LHCN-M2 (cell line): Measurements from ENCODE around the gene MMP11. TPM values are rescaled to one million over a fixed set of nuclear protein-coding genes. Genes with fewer than 3 reads are reported as not detected.
A peak's percentile ranks its signal among the peaks of the same experiment; 100 is the strongest.

Source experiments
- DNase-seq: peaks from one replicate; pipeline ENCODE4 v3.0.0-alpha.2; 2012; ENCODE audit warnings: low read depth
- total RNA-seq: library from RNA; depleted of rRNA; stranded (reverse); fragments of >200 nt; gene quantifications from 2 replicates; pipeline ENCODE4 v1.2.3, GENCODE V29; 2014

The MMP11 gene
- total RNA-seq, 1 experiment from 2014 or later, result 7.1 TPM

DNA sequence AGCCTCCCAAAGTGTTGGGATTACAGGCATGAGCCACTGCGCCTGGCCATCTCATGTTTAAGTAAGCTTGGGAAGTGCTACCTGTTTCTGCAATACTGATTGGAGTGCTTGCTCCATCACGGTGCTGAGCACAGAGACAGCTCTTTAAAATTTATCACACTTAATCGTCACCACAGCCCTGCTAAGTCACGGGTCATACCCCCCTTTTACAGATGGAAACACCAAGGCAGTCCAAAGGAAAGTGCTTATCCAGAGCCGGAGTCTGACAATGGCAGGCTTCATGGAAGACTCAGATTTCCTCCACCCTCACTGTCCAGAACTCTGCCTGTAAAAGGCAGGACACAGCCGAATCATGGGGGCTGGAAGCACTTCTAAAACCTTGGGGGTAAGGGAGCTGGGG lies 12.6 kb upstream of the MMP11 start:
- DNase-seq, result no peak

DNA sequence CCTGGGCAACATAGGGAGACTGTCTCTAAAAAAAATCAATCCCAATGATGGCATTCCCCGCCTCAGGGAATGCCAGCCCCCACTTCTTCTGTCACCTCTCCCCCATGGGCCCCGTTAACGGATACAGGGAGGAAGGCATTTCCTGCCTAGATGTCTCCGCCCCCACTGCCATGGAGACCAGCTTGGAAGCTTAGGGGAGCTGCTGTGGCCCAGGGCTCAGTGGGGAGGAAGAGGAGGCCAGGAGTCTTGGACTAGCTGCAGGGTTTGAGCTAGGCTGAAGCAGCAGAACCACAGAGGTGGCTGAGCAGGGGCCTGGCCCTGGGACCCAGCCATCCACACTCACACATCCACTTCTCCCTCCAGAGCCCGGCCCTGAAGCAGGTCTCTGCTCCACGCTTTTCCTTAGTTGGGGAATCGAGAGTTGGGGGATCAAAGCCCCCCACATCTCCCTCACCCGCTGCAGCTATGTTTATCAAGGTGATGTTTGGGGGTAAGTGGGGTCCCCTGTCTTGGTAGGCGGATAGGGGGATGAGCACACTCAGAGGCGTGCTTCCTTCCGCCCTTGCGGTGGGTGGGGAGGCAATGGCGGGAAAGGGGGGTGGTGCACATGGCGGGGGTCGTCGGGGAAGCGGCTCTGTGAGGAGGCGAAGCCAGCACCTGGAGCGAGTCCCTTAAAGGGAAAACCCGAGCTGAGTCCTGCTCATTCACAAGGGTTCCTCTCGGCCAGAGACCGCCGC lies 9.6 kb upstream of the MMP11 start, which contains the start of gene C22orf15:
Gene C22orf15, plus strand, starts transcription at position 149 of the 737 bp plus-strand sequence. Its CDS starts 317 bp downstream, at position 466.
- no peak for DNase-seq

DNA sequence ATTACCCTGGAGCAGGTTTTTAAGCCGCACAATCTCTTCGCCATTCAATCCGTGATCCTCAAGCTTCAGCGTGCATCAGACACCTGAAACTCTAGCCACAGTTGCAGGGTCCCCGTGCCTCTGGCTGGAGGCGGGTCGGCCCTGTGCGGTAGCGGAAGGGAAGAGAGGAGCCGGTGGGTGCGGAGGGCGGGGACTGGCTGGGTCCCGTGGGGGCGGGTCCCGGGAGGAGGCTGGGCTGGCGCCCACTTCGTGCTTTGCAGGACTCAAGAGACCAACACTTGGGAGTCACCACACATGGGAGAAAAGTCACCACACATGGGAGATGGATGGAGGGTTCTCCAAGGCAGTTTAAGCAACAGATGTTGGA lies 9.1 kb upstream of the MMP11 start:
- DNase-seq, result no peak

DNA sequence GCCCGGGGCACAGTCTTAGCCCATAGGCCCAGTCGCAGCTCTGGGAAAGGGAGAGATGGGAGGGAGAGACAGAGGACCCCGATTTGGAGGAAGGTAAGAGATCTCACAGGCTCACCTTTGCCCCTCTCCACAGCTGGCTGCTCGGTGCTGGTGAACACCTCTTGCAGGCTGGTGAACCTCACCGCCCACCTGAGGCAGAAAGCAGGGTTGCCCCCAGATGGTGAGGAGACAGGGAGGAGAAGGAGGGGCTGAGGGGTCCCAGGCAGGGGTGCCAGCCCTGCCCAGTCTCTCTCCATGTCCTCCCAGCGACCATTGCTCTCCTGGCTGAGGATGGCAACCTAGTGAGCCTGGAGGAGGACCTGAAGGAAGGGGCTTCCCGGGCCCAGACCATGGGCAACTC lies 8.7 kb upstream of the MMP11 start:
- DNase-seq, result no peak

DNA sequence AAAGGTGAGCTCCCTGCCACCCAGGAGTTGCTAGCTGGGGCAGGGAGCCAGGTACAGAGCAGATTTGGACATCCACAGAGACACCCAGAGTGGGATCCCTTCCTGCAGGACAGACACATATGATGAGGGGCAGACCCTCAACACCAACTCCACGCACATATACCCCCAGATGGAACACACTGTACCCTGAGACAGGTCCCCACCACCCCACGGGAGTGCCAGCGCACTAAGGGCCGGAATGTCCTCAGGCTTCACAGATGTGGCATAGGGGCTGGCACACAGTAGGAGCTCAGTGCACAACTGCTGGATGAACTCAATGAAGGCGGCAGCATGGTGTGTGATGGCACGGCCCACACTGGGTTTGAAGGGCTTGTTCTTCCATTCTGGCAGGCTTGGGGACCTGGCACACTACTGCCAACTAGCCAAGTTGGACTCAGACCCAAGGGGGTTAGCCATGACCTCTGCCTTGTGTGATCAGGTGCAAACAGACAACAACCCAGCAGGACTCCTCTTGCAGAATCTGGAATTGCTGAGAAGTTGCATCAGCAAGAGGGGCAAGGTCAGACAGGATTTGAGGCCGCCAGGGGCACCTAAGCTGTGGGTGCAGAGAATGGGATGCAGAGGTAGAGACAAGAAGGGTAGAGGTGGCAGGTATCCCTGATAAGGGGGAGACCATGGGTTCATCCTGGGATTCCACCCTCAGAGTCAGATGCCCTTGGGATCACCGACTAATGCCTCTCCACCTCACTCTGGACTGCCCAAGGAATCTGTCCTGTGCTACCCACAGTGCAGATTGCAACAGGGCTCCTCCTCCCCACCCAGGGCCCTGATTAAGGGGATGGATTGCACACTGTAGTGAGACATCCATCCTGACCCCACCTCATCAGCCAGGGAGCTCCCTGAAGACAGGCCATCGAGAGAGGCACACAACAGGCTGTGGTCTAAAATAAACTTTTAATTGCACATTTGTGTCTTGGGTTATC lies 7.5 kb upstream of the MMP11 start:
- no peak for DNase-seq

DNA sequence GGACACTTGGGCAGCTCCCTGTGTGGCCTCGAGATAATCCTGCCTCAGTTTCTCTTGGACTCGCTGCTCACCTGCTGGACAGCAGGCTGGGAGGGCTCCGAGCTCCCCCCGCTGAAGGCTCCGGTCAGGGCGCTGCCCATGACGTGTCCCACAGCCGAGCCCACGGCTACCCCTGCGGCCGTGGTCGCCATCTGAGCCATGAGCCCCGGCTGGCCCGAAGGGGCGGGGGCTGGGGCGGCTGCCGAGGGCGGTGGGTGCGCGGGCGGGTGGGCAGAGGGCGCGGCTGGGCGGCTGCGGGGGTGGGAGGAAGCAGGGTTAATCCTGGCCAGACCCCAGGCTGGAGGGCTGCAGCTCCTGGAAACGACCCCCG lies 5.4 kb upstream of the MMP11 start:
- no peak for DNase-seq

DNA sequence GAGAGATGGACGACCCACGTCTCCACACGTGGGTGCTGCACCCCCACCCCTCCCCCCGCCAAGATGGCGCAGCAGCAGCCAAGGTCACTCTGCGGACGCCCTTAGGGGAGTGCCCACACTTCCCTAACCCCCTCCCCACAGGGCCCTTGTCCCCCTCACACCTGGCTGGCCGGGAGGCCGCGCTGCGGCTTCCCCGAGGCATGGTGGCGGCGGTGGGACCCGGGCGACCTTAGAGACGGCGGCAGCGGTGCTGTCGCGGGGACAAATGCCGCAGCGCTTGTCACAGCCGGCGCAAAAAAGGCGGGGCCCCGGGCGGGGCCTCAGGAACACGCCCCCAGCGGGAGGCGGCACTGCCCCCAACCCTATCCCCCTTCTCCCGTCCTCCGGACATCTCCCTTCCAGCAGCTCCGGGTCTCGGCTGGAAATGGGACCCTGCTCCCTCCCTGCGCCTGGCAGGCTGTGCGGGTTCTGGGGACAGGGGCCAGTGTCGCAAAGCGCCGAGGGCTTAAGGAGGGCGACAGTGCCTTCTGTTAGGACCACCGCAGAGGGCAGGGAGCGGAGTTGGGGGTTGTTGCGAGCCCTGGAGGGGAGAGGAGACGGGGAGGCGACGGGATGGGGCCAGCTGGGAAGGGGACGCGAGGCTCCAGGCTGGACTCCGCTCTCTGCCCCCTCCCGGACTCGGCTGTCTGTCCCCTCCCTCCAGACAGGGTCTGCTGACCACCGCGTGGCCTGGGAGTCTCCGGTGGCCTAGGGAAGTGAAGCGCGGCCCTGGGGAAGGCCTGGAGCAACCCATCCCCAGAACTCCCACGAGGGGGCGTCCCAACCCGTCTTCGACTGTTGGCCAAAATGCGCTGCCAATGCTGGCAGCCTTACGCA lies 4.7 kb upstream of the MMP11 start, which contains the start of gene CHCHD10:
Gene CHCHD10, minus strand, starts transcription at position 300 of the 876 bp plus-strand sequence. Its CDS starts 98 bp downstream, at position 202.
- DNase-seq, result peak; percentile 55

DNA sequence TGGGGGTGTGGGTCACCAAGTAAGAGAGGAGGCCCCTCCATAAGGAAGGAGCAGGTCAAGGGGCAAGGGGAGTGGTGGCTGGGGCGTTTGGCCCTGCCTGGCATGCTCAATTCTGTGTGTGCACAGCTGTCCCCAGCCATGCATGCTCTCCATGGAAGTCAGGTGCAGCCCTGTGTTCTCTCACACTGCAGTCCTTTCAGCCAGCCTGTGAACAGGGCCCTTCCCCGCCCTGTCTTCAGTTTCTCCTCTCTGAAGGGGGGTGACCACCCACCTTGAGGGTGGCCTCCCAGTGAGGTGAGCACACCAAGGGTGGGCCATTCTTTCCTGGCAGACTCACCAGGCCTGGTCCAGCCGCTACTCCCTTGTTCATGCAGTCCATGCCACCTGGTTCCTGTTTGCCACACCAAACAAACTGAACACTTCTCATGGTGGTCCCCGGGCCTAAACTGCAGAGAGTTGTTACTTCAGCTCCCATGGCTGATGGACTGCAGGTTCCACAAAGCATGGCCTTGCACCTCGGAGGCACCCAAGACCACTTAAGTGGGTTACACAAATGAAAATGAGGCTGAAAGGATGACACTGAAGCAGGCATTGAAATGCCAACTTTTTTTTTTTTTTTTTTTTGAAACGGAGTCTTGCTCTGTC lies 3.2 kb upstream of the MMP11 start:
- no peak for DNase-seq

DNA sequence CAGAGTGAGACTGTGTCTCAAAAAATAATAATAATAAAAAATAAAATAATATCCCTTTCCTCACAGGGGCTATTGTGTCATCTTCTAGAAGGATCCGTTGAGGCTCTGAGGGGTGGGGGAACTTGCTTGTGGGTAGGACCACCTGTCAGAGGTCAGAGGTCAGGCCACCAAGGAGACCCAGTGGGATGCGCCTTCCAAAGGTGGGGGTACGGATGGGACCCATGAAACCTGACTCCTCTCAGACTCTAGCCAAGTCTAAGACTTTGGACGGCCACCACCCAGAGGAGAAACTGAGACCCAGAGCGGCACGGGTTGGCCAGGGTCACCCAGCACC lies 367 bp upstream of the MMP11 start:
- no peak for DNase-seq

DNA sequence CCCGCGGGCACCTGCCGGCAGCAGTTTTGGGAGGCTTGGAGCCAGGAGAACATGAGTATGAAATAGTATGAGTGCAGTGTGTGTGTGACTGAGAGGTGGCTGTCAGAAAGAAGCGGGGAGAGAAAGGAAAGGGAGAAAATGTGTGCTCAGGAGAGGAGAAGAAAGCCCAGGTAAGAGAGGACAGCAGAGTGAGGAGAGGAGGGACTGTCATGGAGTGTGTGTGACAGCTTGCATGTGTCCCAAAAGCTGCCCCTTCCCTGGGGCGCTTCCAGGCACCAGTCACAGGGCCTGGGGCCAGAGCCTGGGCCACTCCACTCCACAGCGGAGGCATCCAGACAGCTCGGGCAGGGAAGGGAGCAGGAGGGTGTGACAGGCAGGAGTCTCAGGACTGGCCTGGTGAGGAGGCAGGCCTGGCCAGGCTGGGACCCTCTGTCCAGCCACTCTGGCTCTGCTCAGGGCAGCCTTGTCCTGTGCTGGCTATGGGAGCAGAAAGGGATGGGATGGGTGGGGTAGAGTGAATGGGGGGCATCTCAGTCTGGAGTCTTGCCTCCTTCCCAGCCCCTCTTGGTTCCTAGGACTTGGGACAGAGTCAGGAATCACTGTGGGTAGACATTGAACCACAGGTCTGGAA lies 949 bp downstream of the MMP11 start:
- no peak for DNase-seq

DNA sequence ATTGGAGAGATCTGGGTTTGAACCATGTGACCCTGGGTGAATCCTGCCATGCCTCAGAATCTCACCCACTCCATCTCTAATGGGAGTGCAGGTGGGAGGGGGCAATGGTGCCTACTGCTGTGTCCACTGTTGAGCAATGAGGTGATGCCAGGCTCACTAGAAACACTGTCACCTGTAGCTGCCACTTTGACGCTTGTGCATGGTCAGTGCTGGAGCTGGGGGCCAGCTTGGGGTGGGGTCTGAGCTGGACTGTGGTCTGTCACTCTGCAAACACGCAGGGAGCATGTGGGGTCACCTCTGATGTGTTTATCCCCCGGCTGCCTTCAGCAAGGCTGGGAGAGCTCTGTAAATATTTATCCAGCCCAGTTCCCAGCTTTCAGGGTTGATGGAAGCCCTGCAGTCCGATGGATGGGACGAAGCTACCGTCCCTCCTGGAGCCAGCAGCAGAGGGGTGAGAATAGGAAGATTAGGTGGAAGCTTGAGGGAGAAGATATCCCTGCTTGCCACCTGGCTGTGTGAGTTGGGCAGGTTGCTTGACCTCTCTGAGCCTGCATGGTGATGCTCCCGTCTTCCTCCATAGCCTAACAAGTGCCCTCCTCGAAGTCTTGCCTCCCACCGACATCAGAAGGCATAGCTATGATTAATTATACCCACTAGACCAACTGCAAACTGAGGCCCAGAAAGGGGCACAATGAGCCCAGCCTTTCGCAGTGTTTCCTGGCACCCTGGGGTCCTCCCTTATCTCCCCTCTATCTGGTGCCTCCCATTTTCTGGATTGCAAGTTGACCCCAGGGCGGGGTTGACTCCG lies 1.7 kb downstream of the MMP11 start:
- no peak for DNase-seq

DNA sequence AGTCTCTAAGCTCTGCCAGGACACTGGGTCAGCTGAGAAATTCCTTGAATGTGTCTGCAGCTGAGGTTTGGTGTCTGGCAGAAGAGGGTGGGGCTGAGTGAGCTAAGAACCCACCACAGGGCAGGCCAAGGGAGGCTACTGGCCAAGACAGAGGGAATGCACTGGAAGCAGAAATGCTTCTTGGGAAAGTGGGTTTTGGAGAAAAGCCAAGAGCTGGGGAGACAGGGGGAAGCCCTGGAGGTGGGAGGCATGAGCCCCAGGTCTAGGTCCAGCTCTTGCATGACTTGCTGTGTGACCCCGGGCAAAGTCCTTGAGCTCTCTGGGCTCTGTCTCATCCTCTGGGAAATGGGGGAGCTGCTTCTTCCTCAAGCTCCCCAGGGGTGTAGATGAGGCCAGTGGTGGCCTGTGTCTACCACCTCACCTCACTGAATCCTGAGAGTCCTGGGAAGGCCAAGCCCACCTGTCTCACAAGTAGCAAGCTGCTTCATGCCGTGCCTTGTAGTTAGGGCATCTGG lies 2.3 kb downstream of the MMP11 start:
- DNase-seq, result peak; percentile 50

DNA sequence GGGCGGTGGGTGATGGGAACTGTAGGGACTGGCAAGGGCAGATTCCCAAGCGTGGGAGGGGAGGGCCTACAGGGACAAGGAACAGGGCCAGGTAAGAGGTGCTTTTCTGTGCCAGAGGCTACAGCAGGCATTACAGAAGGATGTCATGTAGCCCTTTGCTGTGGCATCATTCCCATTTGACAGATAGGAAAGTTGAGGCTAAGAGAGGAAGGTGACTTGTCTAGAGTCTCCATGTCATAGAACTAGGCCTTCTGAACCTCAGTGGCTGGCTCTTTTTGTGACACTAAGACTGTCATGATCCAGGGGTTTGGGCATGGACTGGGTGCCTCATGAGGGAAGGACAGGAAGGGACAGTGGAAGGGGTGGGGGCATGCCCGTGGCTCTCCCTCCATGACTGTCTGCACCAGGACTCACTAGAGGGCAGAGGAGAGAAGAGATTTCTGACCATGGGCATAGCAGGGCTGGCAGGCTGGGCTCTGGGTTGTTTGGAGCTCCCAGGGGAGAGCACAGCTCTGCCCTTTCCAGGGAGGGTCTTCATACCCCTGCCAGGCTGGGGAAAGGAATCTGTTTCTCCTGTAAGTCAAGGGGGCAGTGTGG lies 3.2 kb downstream of the MMP11 start:
- no peak for DNase-seq

DNA sequence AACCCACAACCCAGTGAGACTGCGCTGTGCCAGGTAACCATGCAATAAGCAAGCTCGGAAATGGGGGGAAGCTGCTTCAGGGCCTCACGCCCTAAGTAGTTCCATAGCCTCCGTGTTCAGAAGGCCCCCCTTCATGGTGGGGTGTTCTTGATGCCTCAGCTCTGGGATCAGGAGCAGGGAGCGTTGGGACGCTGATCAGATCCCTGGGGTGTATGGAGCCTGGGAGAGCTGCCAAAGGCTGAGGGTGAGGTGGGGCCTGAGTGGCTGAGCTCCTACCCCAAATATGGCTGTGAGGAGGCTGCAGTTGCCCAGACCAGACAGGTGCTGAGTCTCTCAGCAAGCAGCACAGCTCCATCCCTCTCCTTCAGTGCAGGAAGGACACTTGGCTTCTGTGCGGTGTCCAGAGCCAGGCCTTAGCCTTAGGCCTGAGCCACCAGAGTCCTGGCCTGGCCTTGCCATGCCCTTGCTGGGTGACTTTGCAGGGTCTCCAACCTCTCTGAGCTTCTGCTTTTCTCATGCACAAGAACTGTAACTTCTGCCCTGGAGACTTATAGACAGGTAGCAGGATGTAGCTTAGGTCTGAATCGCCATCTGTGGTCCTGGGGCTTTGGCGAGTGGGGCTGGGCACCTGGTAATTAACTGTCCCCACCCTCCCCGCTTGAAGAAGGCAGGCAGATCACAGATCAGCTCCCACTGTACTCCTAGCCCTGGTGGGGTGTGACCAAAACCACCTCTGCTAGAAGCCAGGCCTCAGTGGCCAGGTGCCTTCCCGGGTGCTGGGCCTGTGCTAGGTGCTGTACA lies 5.3 kb downstream of the MMP11 start:
- DNase-seq, result peak; percentile 29

DNA sequence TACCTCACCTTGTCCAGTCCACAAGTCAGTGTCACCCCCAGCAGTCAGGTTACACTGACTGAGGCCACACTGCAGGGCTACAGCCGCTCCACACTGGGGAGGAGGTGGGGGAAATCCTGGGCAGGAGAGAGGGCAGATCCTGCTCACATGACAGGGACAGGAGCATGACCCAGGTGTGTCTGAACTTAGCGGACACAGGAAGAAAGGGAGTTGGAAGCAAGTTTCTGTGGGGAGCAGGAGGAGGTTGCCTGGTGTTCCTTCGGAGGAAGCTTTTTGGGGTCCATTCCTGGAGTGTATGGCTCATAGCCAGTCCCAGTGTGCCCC lies 5.9 kb downstream of the MMP11 start:
- DNase-seq, result no peak

DNA sequence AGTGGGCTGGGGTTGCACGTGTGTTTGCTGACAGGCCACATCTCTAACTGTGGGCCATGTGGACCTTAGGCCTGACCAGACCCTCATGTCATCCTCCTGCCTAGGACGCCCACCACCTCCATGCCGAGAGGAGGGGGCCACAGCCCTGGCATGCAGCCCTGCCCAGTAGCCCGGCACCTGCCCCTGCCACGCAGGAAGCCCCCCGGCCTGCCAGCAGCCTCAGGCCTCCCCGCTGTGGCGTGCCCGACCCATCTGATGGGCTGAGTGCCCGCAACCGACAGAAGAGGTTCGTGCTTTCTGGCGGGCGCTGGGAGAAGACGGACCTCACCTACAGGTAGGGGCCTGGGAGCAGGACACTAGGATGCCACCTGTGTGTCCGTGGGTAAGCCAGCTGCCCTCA lies 6.4 kb downstream of the MMP11 start:
- DNase-seq, result no peak

DNA sequence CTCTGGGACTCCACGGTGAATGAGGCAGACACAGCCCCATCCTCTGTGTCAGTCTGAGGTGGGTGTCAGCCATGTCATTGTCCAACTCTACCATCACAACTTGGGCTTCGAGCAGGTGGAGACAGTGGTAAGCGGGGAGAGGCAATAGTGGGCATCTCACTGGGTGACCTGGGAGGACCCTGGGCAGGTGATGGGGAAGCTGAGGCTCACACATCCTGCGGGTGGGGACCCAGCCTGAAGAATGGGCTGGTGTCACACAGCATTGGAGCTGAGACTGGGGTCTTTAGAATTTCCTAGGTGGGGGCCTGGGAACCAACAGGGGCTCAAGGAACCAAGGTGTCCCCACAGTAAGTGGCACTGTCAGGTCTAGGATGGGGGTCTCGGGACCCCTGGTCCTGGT lies 7.1 kb downstream of the MMP11 start:
- DNase-seq, result no peak

DNA sequence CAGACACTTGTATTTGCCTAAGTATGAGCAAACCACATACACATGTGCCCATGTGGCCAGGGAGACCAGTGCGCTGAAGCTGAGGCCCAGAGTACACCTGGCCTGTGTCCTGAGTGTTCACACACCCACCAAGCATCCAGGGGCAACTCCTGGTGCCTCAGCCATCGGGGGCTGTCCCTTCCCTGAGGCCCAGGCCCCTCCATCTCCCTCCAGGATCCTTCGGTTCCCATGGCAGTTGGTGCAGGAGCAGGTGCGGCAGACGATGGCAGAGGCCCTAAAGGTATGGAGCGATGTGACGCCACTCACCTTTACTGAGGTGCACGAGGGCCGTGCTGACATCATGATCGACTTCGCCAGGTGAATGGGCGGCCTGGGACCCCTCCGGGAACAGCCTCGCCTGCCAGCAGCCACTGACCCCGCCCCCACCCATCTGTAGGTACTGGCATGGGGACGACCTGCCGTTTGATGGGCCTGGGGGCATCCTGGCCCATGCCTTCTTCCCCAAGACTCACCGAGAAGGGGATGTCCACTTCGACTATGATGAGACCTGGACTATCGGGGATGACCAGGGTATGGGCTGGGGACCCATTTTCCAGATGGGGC lies 7.6 kb downstream of the MMP11 start:
- DNase-seq, result no peak
